IMR-90 (cell line): Measurements from ENCODE around the gene PITPNM3. TPM values are rescaled to one million over a fixed set of nuclear protein-coding genes. Genes with fewer than 3 reads are reported as not detected.

Experiments used
- ATAC-seq: fragments of 200-7000 bp; cut with Tn5 transposase; 2 replicates; pipeline ENCODE4 v1.9.1; 2020; ENCODE audit warnings: low read depth, mild to moderate bottlenecking, moderate library complexity
- BruUV-seq: library from RNA; stranded (reverse); fragments of 400-500 nt; replicated peaks from 2 replicates; lab custom pipeline; 2021; lab: Mats Ljungman, UMichigan
- CTCF ChIA-PET: fragments of 300-600 bp; formaldehyde crosslinking; extraction: SDS; loops from one replicate; lab custom pipeline; 2021; ENCODE audit warnings: antibody characterized with exemption; lab: Yijun Ruan, JAX
- POLR2A ChIA-PET: fragments of 300-600 bp; sonication (Branson Sonifier 250); formaldehyde crosslinking; loops from one replicate; lab custom pipeline; 2022; ENCODE audit warnings: antibody characterized with exemption; ENCODE audit not compliant: unreplicated experiment; lab: Charles Lee
- DNase-seq: peaks from one replicate; pipeline ENCODE4 v3.0.0; 2013
- H2AFZ ChIP-seq: replicated peaks from 2 replicates; pipeline ENCODE3; 2013; ENCODE audit warnings: low read length, mild to moderate bottlenecking; ENCODE audit not compliant: poor library complexity
- H2AK5ac ChIP-seq: 2 replicates; pipeline ENCODE4 v1.6.1; 2013; ENCODE audit warnings: low read depth, low read length, inconsistent platforms
- H2AK9ac ChIP-seq: replicated peaks from 2 replicates; pipeline ENCODE3; 2013; ENCODE audit warnings: mild to moderate bottlenecking, low read depth, low read length, moderate library complexity; ENCODE audit not compliant: poor library complexity
- H2BK120ac ChIP-seq: 2 replicates; pipeline ENCODE4 v1.6.1; 2013; ENCODE audit warnings: low read depth, low read length, inconsistent platforms
- H2BK15ac ChIP-seq: 3 replicates; pipeline ENCODE4 v1.6.1; 2013; ENCODE audit warnings: low read depth, low read length, inconsistent platforms
- H2BK20ac ChIP-seq: 2 replicates; pipeline ENCODE4 v1.6.1; 2013; ENCODE audit warnings: low read depth, mild to moderate bottlenecking, inconsistent platforms, low read length, moderate library complexity
- H2BK5ac ChIP-seq: 2 replicates; pipeline ENCODE4 v1.6.1; 2013; ENCODE audit warnings: mild to moderate bottlenecking, low read depth, low read length, inconsistent platforms; ENCODE audit not compliant: poor library complexity, severe bottlenecking
- H3K14ac ChIP-seq: replicated peaks from 2 replicates; pipeline ENCODE4 v1.6.1; 2013; ENCODE audit warnings: low read depth, low read length, inconsistent platforms
- H3K18ac ChIP-seq: 2 replicates; pipeline ENCODE4 v1.6.1; 2013; ENCODE audit warnings: low read depth, low read length, control low read depth
- H3K23ac ChIP-seq: 2 replicates; pipeline ENCODE4 v1.6.1; 2013; ENCODE audit warnings: low read depth, low read length, inconsistent platforms
- H3K27ac ChIP-seq: 2 replicates; pipeline ENCODE4 v1.5.1; 2013; ENCODE audit warnings: mild to moderate bottlenecking, control low read depth, low read length; ENCODE audit not compliant: insufficient read depth
- H3K27me3 ChIP-seq: 2 replicates; pipeline ENCODE4 v1.6.1; 2013; ENCODE audit warnings: low read length; ENCODE audit not compliant: control insufficient read depth, insufficient read depth
- H3K36me3 ChIP-seq: 2 replicates; pipeline ENCODE4 v1.6.1; 2013; ENCODE audit warnings: low read length, mixed read lengths; ENCODE audit not compliant: control insufficient read depth, insufficient read depth
- H3K4ac ChIP-seq: 2 replicates; pipeline ENCODE4 v1.6.1; 2013; ENCODE audit warnings: low read depth, low read length, inconsistent platforms
- H3K4me1 ChIP-seq: 2 replicates; pipeline ENCODE4 v1.6.1; 2013; ENCODE audit warnings: low read length, mixed read lengths; ENCODE audit not compliant: control insufficient read depth, insufficient read depth
- H3K4me2 ChIP-seq: 2 replicates; pipeline ENCODE4 v1.6.1; 2013; ENCODE audit warnings: low read depth, mild to moderate bottlenecking, control low read depth, low read length, moderate library complexity
- H3K4me3 ChIP-seq: 2 replicates; pipeline ENCODE4 v1.5.1; 2013; ENCODE audit warnings: low read depth, mild to moderate bottlenecking, control low read depth, low read length, moderate library complexity; ENCODE audit not compliant: insufficient read depth
- H3K56ac ChIP-seq: 2 replicates; pipeline ENCODE4 v1.6.1; 2013; ENCODE audit warnings: low read length, inconsistent platforms; ENCODE audit not compliant: insufficient read depth; ENCODE audit errors: extremely low read depth
- H3K79me1 ChIP-seq, 2 experiments: 2 replicates each; pipeline ENCODE4 v1.6.1; 2013; ENCODE audit warnings: low read length in 2 of 2, inconsistent platforms in 1 of 2, low read depth in 1 of 2
- H3K9ac ChIP-seq: 2 replicates; pipeline ENCODE4 v1.6.1; 2013; ENCODE audit warnings: low read depth, low read length, control low read depth
- H3K9me1 ChIP-seq: 2 replicates; pipeline ENCODE4 v1.6.1; 2013; ENCODE audit warnings: low read length, inconsistent platforms; ENCODE audit not compliant: insufficient read depth
- H3K9me3 ChIP-seq: 2 replicates; pipeline ENCODE4 v1.6.1; 2013; ENCODE audit warnings: low read length; ENCODE audit not compliant: control insufficient read depth, insufficient read depth
- H4K20me1 ChIP-seq: 2 replicates; pipeline ENCODE4 v1.6.1; 2013; ENCODE audit warnings: low read length, inconsistent platforms; ENCODE audit not compliant: insufficient read depth
- H4K5ac ChIP-seq: 2 replicates; pipeline ENCODE4 v1.6.1; 2013; ENCODE audit warnings: mild to moderate bottlenecking, low read depth, low read length, control low read depth
- H4K8ac ChIP-seq, 2 experiments: 2 replicates each; pipeline ENCODE4 v1.6.1; 2013; ENCODE audit warnings: low read depth in 2 of 2, low read length in 2 of 2, control low read depth in 1 of 2, inconsistent platforms in 1 of 2
- H4K91ac ChIP-seq: 2 replicates; pipeline ENCODE4 v1.6.1; 2013; ENCODE audit warnings: low read depth, low read length, inconsistent platforms; ENCODE audit not compliant: insufficient read depth
- CTCF ChIP-seq: conservative IDR thresholded peaks from 2 replicates; pipeline ENCODE4 v1.5.1; 2012; ENCODE audit warnings: mild to moderate bottlenecking, low read depth, low read length, improper control_type of control experiment
- ELK1 ChIP-seq: fragments of 150-350 bp; IDR thresholded peaks from 2 replicates; pipeline ENCODE4 v1.6.1; 2016; ENCODE audit warnings: low read depth, mild to moderate bottlenecking, low read length, moderate library complexity, borderline replicate concordance
- MAZ ChIP-seq: IDR thresholded peaks from 2 replicates; pipeline ENCODE4 v1.6.1; 2012; ENCODE audit warnings: low read depth, mild to moderate bottlenecking, low read length, improper control_type of control experiment, moderate library complexity, borderline replicate concordance
- NFE2L2 ChIP-seq: fragments of 150-350 bp; IDR thresholded peaks from 2 replicates; pipeline ENCODE4 v1.6.1; 2016; ENCODE audit warnings: low read depth, mild to moderate bottlenecking, low read length
- POLR2A ChIP-seq: IDR thresholded peaks from 2 replicates; pipeline ENCODE4 v1.6.1; 2012; ENCODE audit warnings: mild to moderate bottlenecking, low read depth, low read length
- RAD21 ChIP-seq: IDR thresholded peaks from 2 replicates; pipeline ENCODE4 v1.6.1; 2012; ENCODE audit warnings: low read length, improper control_type of control experiment
- RCOR1 ChIP-seq: IDR thresholded peaks from 2 replicates; pipeline ENCODE4 v1.6.1; 2012; ENCODE audit warnings: mild to moderate bottlenecking, low read length, improper control_type of control experiment; ENCODE audit not compliant: insufficient replicate concordance
- RFX5 ChIP-seq: IDR thresholded peaks from 2 replicates; pipeline ENCODE4 v1.8.0; 2012; ENCODE audit warnings: low read depth, mild to moderate bottlenecking, low read length, moderate library complexity
- SMC3 ChIP-seq: fragments of 150-350 bp; IDR thresholded peaks from 2 replicates; pipeline ENCODE4 v1.6.1; 2016; ENCODE audit warnings: low read depth, mild to moderate bottlenecking, antibody characterized with exemption, low read length, moderate library complexity
- USF2 ChIP-seq: fragments of 150-350 bp; IDR thresholded peaks from 2 replicates; pipeline ENCODE4 v1.6.1; 2017; ENCODE audit warnings: mild to moderate bottlenecking, antibody characterized with exemption, low read length, low read depth
- WGBS, 2 experiments: methylation state at CpG; one replicate each; pipeline versions ENCODE4 v1.1.5 to v1.1.7; 2013; ENCODE audit warnings: missing lambda C conversion rate in 2 of 2; ENCODE audit not compliant: insufficient read length in 1 of 2; ENCODE audit errors: extremely low coverage in 2 of 2; 5-methylcytosine and 5-hydroxymethylcytosine counted together
- dilution Hi-C: fragments of 300-500 bp; cut with HindIII; formaldehyde crosslinking; loops from one replicate; pipeline ENCODE4 v1.14.3; 2018; ENCODE audit warnings: low sequenced_read_pairs; ENCODE audit not compliant: unreplicated experiment
- in situ Hi-C: fragments of 300-500 bp; cut with MboI; formaldehyde crosslinking; loops from 3 replicates; pipeline ENCODE4 v1.14.3; 2019; ENCODE audit warnings: low sequenced_read_pairs, inconsistent platforms, mixed read lengths
- intact Hi-C: fragments of 100-400 bp; cut with micrococcal nuclease; formaldehyde crosslinking; loops from 2 replicates; pipeline ENCODE4 v1.10.0; 2022
- polyA plus RNA-seq, 3 experiments: library from polyadenylated mRNA; depleted of rRNA; stranded (reverse); fragments of >200 nt; gene quantifications; 2 replicates each; pipeline ENCODE4 v1.2.3, GENCODE V29; 2012; ENCODE audit warnings: low replicate concordance in 1 of 3
- total RNA-seq: library from RNA; depleted of rRNA; stranded (reverse); fragments of >200 nt; gene quantifications from 2 replicates; pipeline ENCODE4 v1.2.3, GENCODE V29; 2012

PITPNM3 gene
- total and polyA plus RNA-seq, 2 of the 4 experiments (the other 2 are of a cell fraction): 0.54 to 1.7 TPM

GRCh38 chr17:6460531-6461161, 95.7 kb downstream of the PITPNM3 start:
- H4K8ac ChIP-seq: no peak overlapping the region
- no peaks in the 10 kb centered on the region for H3K27me3 ChIP-seq
- H3K9me3 ChIP-seq: no peaks in the 10 kb centered on the region
- no peak overlapping the region for H2AK9ac ChIP-seq
- no peak overlapping the region for H3K4me3 ChIP-seq
- no peak overlapping the region for H3K14ac ChIP-seq
- no peak overlapping the region for H3K4ac ChIP-seq
- intact Hi-C loops: no loop called here
- no peak overlapping the region for H3K27ac ChIP-seq
- H3K79me1 ChIP-seq: no peaks in the 10 kb centered on the region
- H2BK5ac ChIP-seq: no peak overlapping the region
- H4K91ac ChIP-seq: no peak overlapping the region
- H3K9me1 ChIP-seq: peaks cover 9% of the 10 kb centered on the region
- H2AFZ ChIP-seq: no peak overlapping the region
- DNase-seq (no peak), ATAC-seq (no peak)
- H3K9ac ChIP-seq: no peak overlapping the region
- BruUV-seq: no TSS peak
- no peak overlapping the region for H2BK20ac ChIP-seq
- H4K5ac ChIP-seq: no peak overlapping the region
- no peak overlapping the region for H2BK15ac ChIP-seq
- H2BK120ac ChIP-seq: no peak overlapping the region
- TF ChIP-seq SMC3: no peak
- TF ChIP-seq USF2: no peak
- TF ChIP-seq ELK1: no peak
- no peak for TF ChIP-seq POLR2A
- TF ChIP-seq RFX5: no peak
- TF ChIP-seq RCOR1: no peak
- no peak for TF ChIP-seq RAD21
- no peak for TF ChIP-seq CTCF
- TF ChIP-seq NFE2L2: no peak
- TF ChIP-seq MAZ: no peak
- H3K18ac ChIP-seq: no peak overlapping the region
- H3K36me3 ChIP-seq: no peaks in the 10 kb centered on the region
- H2AK5ac ChIP-seq: no peak overlapping the region
- H3K4me2 ChIP-seq: no peak overlapping the region
- CTCF ChIA-PET: no interaction called here
- in situ Hi-C loops: no loop called here
- dilution Hi-C loops: no loop called here
- POLR2A ChIA-PET: no interaction called here
- H3K4me1 ChIP-seq: peaks cover 11% of the 10 kb centered on the region
- 81% methylated on average over 5 of the region's 9 CpGs; no CpG with 5 or more reads in 1 of the 2 experiments for WGBS, 2 experiments
- H4K20me1 ChIP-seq: no peaks in the 10 kb centered on the region
- no peak overlapping the region for H3K56ac ChIP-seq
- no peak overlapping the region for H3K23ac ChIP-seq
